ENCODE results near the gene PNMT.

GRCh38 chr17:39627712-39628516, 40.3 kb upstream of the PNMT start:
- TF ChIP-seq, protein P1, sequence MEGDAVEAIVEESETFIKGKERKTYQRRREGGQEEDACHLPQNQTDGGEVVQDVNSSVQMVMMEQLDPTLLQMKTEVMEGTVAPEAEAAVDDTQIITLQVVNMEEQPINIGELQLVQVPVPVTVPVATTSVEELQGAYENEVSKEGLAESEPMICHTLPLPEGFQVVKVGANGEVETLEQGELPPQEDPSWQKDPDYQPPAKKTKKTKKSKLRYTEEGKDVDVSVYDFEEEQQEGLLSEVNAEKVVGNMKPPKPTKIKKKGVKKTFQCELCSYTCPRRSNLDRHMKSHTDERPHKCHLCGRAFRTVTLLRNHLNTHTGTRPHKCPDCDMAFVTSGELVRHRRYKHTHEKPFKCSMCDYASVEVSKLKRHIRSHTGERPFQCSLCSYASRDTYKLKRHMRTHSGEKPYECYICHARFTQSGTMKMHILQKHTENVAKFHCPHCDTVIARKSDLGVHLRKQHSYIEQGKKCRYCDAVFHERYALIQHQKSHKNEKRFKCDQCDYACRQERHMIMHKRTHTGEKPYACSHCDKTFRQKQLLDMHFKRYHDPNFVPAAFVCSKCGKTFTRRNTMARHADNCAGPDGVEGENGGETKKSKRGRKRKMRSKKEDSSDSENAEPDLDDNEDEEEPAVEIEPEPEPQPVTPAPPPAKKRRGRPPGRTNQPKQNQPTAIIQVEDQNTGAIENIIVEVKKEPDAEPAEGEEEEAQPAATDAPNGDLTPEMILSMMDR (IDR thresholded peaks at IDR 0.05) = no peak
- no peak for TF ChIP-seq ZFX (IDR thresholded peaks at IDR 0.05; ENCODE audit: borderline replicate concordance)

All from 22Rv1 (cell line).